ENCODE data around the gene COL25A1.

Gene COL25A1

DNA sequence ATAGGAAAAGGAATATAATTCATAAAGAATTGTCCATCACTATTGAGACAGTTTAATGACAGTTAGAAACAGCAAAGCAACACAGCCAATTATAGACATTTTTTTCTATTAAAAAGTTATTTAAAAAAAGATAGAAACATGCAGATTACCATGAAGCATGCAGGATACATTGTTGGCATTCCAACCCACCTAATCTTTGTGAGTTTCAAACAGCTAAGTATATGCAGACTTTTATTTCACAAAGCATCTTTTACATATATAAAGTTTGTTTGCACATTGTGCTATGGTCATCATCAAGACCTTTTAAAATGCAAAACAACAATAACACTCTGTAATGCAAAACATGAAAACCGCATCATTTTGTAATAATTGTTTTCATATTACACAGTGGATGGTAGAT lies 413.7 kb downstream of the COL25A1 start:
- TF ChIP-seq CTCF (IDR thresholded peaks at IDR 0.05; ENCODE audit: extremely low read depth, missing control alignments), result no peak
- no peak for DNase-seq (ENCODE audit: low spot score)

DNA sequence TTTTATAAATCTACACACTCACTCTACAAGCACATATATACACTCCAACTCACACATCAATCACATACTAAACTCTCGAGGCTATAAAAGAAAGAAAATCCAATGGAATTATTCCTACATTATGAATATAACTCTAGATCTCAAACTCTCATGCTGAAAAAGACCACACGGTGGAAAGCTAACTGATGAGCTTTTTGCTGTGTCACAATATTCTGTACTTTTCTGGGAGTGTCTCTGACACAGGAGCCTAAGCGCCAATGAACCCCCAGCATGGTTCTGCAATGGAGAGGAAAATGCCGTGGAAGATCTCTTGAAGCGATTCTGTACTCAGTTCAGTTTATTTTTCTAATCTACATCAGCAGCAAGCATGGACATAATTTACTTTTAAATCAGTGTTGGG lies 415.4 kb downstream of the COL25A1 start:
- TF ChIP-seq CTCF (IDR thresholded peaks at IDR 0.05; ENCODE audit: extremely low read depth, missing control alignments), result no peak
- no peak for DNase-seq (ENCODE audit: low spot score)

DNA sequence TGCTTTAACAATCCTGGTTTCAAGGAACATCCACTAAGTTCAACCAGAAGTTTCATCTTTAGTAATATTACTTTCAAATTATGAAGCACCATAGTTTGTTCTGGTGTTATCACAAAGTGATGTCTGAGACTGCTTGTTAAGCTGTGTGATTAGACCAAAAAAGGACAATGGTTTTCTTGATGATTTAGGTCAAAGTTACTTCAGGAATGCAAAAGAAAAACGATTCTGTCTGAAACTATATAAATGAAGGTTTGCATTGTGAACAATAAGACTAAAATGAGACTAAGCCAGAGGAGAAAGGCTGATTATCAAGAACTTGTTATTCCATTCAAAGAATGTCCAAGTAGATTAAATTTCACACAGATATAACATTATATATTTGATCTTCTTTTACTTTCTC lies 417.2 kb downstream of the COL25A1 start:
- TF ChIP-seq CTCF (IDR thresholded peaks at IDR 0.05; ENCODE audit: extremely low read depth, missing control alignments), result no peak
- DNase-seq (ENCODE audit: low spot score), result no peak

- DNase-seq (ENCODE audit: low spot score), result no peak
- no peak for TF ChIP-seq CTCF (IDR thresholded peaks at IDR 0.05; ENCODE audit: extremely low read depth, missing control alignments)
These were observed 417.9 kb downstream of the COL25A1 start for GRCh38 chr4:108884596-108884995.

GRCh38 chr4:108881986-108882385 lies 420.5 kb downstream of the COL25A1 start:
- TF ChIP-seq CTCF (IDR thresholded peaks at IDR 0.05; ENCODE audit: extremely low read depth, missing control alignments), result no peak
- DNase-seq (ENCODE audit: low spot score), result no peak

DNA sequence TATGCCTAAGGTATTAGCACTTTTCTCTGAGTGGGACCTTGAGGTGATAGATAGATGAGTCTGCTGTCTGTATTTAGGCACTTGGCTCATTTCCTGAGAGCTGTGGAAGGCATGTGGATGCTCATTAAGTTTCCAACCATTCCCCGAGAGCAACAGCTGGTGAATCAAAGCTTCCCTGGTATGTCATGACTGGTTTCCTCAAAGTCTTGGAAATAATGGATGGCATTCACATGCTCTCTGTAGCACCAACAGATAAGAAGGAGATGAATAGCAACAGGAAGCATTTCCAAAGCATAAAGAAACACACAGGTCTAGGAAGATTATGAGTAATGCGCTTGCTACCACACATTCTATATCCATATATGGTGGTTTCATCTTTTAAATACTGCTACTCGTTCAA lies 421.3 kb downstream of the COL25A1 start:
- TF ChIP-seq CTCF (IDR thresholded peaks at IDR 0.05; ENCODE audit: extremely low read depth, missing control alignments), result no peak
- no peak for DNase-seq (ENCODE audit: low spot score)

DNA sequence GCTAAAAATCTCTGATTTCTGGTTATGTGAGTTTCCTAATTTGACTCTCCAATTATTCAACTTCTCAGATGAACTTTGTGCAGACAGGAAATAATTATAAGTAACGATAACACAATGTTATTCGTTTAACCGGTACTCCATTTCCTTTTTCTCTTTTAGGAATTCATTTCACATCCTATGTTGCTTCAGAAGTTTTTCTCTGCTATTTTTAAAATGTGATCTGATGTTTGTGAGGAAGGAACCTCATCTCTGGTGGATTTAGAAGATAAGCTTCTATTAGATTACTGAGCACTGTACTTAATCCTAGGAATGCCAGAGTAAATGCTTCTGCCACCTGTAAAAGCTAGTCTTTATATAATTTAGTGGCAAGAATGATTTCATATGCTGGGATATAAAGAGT lies 423.7 kb downstream of the COL25A1 start:
- DNase-seq (ENCODE audit: low spot score), result no peak
- TF ChIP-seq CTCF (IDR thresholded peaks at IDR 0.05; ENCODE audit: extremely low read depth, missing control alignments), result no peak
